GM21737 (cell line): Measurements from ENCODE around the gene UBA3.

Experiments
- ATAC-seq: cut with Tn5 transposase; IDR thresholded peaks from one replicate; pipeline ENCODE4 v1.9.1; 2021; ENCODE audit warnings: mild to moderate bottlenecking, moderate library complexity; ENCODE audit not compliant: unreplicated experiment

The UBA3 gene

DNA sequence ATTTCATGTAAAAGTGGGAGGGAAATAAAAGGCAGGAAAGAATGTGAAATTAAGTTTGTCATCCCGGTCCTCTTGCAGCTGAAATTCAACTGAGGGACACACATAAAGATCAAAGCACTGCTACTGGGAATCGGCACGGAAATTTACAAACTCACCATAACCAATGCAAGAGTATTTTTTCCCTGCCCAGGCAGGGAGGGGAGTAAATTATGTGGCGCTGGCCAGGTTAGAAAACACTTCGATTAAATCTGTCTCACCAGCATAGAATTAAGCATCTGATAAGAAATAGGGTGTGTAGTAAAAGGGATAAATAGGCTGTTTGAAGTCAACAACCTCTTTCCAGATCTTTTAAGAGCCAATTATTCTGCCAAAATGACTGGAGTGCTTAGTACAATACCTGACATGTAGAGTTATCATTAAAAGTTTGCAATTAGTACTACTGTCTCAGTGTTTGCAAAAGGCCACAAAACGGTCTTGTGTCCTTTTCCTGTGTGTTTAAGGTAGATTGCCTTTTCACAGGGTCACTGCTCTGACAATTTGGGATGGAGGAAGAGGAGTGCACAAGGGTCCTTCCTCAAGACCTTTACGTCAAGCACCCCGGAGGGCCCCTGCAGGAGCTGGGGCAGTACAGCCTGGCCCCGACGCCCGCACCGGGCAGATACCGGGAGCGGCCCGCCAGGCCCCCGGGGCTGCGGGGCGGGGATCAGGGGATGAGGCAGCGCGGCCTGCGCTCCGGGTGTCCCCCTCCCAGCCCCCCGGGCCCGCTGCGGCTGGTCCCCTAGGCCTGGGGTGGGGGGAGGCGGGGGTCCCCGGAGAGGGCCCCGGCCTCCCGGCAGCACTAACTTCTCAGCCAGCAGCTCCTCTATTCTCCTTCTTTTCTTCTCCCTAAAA lies 651 bp downstream of the UBA3 start:
- no peak for ATAC-seq

DNA sequence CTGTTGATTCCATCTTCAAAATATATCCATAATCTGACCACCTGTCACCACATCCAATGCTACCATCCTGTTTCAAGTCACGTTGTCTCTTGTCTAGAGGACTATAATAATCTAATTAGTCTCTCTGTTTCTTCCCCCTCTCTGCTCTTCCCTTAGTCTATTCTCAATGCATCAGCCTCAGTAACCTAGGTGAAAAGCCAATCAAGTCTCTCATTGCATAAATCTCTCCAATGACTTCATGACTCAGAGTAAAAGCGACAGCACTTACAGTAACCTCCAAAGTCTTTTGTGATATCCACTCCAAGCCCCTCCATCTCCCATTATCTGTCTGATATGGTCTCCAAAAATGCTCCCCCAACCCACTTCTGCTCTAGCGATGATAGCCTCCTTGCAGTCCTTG lies 7.2 kb downstream of the UBA3 start:
- ATAC-seq, result no peak

DNA sequence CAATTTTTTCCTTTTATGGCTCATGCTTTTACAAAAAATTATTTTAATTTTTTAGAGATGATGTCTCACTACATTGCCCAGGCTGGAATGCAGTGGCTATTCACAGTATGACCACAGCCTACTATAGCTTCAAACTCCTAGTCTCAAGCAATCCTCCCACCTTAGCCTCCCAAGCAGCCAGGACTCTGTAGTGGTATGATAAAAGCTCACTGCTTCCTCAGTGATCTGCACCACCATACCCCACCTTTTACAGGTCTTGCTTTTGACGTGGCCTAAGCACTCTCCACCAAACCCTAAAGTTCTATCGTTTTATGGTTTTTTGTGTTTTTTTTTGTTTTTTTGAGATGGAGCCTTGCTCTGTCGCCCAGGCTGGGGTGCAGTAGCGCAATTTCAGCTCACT lies 14.0 kb downstream of the UBA3 start:
- ATAC-seq, result no peak

DNA sequence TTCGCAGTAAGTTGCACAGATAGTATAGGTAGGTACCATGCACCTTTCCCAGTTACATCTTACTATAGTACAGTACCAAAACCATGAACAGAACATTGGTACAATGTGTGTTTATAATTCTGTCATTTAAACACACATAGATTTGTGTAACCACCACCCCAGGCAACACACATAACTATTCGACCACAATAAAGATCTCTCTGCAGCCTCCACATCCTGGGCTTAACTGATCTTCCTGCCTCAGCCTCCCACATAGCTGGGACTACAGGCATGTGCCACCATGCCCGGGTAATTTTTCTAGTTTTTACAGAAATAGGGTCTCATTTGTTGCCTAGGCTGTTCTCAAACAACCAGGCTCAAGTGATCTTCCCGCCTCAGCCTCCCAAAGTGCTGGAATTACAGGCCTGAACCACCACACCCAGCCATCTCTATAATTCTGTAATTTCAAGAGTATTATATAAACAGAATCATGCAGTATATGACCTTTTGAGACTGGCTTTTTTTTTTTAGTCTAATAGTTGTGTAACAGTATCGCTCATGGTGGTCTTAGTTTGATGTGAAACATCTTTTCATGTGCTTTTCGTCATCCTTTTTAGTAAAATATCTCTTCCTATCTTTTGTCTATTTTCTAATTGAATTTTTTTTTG lies 14.7 kb downstream of the UBA3 start:
- no peak for ATAC-seq

DNA sequence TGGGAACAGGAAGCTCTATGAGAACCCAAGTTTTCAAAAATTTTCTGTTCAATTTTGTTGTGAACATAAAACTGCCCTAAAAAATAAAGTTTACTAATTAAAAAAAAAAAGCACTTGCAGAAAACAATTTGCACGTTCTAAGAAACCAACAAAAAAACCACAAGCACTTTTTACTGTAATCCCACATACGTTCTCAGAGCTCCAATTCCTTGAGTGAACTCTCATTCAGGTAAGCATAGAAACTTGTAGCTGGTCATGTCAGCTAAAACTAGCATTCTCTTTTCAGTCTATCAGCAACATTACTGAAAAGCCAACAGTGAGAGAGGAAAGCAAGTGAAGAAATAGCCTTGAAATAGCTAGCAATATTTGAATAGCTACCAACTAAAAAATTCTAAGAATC lies 16.5 kb downstream of the UBA3 start:
- no peak for ATAC-seq

DNA sequence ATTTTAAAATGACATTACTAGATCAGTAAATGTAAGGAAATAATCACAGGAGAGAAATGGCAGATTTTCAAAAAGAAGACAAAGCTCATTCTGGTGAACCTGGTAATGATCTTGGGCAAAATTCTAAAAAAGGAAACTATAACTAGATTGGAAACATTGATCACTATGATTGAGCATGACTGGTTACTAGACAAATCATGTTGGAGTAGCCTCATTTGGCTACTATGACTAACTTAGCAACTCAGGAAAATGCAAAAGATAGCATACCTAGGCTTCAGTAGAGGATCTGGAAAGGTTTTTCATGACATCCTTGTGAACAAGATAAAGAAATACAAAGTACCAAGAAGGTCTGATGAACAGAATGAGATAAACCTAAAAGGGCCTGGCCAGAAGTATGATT lies 20.5 kb downstream of the UBA3 start:
- ATAC-seq, result no peak

DNA sequence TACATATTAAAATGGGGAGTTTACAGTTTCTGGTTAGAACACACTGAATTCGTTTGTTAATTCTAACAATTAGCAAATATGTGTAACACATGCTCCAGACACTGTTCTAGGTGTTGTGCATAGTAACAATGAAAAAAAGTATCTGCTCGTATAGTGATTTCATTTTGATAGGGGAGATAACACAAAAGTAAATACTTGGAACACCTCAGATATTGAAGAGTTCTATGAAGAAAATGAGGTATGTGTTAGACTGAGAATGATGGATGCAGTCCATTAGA lies 21.3 kb downstream of the UBA3 start:
- no peak for ATAC-seq

DNA sequence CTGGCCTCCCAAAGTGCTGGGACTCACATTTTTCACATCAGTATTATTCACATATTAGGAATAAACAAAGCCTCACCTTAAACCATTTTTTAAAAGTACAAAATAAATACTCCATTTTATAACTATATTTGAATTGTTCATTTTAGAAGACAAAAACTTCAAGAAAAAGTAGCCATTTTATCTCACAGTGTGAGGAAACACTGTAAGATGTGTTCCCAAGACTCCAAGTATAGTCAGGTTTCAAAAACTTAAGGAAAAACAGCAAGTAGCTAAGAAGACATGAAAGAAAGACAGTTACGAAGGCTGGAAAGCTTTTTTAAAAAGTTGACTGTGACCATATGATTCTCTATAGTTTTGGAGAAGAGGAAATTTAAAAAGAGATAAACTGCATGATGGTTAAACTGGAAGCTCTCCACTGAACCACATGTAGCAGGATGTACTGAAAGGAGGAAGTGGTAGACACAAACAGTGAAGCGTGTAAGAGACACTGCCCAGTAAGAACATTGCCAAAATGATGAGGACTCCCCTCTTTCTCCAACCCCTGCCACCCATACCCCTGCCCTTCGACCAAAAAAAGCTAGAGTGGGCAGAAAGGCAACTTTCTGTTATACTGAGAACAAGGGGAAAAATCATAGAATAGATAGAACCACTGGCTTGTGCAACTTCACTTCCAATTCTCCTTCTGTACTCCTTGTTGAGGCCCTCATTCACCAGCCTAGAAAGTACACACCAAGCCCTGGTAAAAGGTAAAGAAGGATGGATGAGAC lies 21.8 kb downstream of the UBA3 start:
- ATAC-seq, result peak; percentile 90

DNA sequence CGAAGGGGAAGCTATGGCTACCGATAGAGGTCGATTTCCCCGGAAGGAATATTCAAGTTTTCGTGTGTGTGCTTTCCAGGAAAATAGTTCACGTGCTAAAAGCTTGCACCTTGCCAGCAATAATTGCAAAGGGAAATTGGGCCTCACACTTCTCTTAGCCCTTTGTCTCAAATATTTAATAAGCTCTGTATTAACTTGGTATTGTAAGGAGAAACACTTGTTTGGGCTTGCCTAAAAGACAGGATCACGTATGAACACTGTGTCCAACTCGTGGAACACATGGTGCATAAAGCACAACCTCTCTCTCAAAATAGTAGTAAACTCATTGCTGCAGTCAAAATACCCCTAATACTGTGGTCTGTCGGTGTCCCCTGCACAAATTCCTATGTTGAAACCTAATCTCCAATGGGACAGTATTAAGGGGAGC lies 27.7 kb downstream of the UBA3 start:
- ATAC-seq, result peak; percentile 2

DNA sequence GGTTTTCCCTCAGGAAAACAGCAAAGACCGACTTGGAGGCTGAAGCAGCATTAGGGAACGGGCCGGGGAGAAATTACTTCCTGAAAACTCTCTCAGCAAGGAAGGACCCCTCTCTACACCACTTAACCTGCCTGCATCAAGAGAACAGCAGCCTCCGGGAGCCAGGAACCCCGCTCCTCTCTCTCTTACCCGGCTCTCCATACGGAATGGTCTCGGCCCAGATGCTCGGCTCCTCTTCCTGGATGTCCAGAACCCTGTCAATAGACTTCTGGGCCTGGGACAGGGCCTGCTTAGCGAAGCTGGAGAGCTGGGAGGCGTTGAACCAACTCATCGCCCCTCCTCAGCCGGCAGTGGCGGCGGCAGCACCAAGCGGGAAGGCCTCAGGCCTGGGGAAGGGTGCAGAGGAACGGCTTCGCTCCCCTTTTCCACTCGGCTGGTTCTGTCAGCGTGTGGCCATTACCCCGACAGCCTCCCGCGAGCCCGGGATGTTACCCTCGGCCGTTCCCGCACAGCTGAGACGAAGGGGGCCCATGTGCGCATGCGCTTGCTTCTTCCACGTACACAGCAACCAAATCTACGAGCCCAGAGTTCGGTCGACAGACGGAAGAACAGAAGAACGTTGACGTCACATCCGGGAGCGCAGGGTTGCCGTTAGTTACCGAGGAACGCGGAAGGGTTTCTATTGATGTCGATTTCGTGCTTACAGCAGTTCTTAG lies 28.3 kb downstream of the UBA3 start, which contains the start of gene TMF1:
TSS of gene TMF1 (minus strand) at position 578 of the 716 bp plus-strand sequence. CDS start at position 331, 247 bp downstream.
- ATAC-seq, result peak; percentile 92

DNA sequence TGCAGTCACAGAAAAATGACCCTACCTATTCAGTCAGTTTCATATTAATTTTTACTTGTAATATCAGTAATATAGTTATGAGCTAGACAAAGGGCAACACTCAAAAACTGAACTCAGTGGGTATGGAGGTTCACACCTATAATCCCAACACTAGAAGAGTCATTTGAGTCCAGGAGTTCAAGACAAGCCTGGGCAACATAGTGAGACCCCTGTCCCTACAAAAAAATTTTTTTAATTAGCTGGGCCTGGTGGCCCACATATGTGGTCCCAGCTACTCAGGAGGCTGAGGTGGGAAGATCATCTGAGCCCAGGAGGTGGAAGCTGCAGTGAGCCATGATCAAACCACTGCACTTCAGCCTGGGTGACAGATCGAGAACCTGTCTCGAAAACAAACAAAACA lies 31.2 kb downstream of the UBA3 start:
- ATAC-seq, result no peak

DNA sequence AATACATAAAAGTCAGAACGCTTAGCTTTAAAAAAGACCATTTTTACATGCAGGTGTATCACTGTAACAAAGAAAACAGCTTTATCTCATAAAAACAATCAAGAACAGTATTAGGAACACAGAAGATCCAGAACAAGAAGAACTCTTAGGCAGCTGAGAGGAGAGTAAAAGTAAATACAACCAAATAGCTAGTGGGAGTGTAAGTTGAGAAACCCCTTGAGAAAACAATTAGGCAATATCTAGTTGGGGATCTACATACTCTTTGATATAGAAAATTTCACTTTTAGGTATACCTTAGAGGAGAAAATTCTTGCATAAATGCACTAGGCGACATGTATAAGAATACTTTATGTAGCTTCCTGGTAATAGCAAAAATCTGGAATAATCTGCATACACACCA lies 35.6 kb downstream of the UBA3 start:
- ATAC-seq, result no peak

DNA sequence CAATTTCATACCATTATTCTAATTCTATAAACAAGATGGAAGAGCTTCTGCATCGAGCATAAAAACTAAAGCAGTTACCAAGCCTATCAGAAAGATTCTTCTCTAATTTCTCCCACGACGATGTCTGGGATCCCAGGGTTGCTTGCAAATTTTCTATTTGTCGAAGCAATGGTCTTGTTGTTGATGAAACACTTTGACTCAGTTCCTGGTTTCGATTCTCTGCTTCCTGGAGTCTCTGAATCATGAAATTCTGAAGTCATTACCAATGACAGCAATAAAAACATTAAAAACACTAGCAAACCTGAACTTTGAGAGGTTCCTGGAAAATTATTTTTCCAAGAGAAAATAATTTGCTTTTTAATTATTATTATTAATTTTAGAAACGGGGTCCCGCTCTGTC lies 46.7 kb downstream of the UBA3 start:
- ATAC-seq, result no peak

DNA sequence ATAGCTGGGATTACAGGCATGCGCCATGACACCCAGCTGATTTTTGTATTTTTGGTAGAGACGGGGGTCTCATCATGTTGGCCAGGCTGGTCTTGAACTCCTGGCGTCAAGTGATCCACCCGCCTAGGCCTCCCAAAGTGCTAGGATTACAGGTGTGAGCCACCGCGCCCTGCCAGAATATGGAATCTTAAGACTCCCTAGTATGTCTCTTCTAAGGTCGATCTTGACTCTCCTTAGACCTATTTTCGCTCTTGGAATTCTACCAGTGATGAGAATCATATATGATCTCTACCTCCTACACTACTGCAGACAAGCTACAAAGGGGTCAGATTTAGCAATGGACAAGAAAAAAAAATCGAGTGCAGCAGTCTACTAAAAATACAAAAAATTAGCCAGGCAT lies 47.4 kb downstream of the UBA3 start:
- ATAC-seq, result no peak

DNA sequence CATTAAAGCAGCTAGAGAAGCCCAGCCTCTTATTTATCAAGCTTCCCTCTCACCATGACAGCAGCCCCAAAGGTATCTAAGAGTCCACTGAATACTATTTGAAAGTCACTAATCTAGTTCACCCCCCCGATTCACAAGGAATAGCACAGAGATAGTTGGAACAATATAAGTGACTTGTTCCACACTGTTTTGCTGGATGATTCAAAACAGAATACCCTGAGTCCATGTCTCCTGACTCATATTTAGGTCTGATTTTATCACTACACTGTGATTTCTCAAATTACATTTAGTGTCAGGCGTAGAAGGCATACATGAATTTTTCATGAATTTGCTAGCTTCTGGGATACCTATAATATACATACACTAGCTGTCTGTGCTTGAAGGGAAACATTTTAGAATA lies 48.0 kb downstream of the UBA3 start:
- no peak for ATAC-seq

DNA sequence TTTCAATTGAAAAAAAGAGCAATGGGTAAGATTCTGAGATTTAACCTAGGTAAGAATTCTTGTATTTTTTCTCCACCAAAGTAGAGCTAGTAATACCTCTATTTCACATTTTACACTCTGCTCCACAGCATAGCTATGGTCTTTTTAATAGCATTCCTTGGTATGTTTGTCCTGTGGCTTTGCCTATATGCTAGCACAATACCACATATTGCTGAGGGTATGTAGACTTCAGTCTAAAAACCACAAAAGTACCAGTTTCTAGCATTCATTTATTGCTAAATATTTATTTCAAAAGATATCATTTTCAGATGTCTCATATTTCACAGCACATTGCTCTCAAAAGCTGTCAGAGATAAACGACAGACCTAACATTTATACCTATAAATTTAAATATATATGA lies 48.5 kb downstream of the UBA3 start:
- ATAC-seq, result no peak

DNA sequence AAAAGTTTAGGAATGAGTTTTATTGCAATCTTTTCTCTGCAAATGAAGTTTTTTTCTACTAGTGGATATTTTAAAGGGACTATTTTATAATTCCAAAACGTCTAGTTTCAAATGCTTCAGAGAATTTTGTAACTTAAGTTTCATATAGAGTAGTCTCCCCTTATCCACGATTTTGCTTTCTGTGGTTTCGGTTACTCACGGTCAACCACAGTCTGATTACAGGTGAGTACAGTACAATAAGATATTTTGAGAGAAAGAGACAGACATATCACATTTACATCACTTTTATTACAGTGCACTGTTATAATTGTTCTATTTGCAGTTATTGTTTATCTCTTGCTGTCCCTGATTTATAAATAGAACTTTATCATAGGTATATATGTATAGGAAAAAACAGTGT lies 59.3 kb downstream of the UBA3 start:
- ATAC-seq, result no peak

DNA sequence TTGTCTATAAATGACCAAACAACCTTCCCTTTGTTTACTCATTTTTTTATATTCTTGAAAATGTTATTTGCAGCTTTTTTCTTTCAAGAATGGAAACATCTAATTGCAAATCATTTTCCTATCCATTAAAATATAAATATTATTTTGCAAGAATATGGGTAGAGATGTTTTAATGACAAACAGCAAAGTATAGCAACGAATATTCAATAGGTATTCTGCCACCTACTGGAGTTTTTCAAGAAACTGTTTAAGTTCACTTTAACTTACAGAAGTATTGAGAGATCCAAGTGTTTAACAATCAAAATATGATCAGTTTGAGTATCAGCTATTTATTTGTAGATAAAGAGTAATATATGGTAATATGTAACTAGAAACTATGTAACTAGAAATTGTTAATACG lies 59.7 kb downstream of the UBA3 start:
- ATAC-seq, result no peak

DNA sequence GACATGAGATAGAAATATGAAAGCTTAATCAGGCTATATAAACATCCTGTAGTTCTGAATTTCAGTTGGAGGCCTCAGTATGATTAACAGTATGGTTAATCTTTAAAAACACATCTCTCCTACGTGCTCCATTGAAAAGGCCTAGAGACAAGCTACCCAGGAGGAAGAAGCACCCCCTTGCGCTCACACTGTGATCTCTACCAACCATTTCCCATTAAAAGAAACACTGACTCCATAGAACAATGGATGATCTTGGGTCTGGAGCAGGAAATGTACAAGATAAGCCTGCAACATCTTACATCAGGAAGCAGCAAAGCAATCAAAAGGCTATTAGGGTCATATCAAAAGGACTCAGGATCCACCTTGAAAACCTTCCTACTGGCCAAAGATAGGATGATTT lies 63.3 kb downstream of the UBA3 start:
- no peak for ATAC-seq

DNA sequence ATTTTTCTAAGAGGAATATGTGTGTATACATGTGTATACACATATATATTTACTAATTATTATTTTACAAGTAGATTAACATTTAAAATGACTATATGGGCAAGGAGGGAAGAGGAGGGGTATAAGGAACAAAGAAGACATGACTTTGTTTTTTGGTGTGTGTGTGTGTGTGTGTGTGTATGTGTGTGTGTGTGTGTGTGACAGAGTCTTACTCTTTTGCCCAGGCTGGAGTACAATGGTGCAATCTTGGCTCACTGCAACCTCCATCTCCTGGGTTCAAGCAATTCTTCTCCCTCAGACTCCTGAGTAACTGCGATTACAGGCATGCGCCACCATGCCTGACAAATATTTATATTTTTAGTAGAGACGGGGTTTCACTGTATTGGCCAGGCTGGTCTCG lies 64.1 kb downstream of the UBA3 start:
- ATAC-seq, result no peak

DNA sequence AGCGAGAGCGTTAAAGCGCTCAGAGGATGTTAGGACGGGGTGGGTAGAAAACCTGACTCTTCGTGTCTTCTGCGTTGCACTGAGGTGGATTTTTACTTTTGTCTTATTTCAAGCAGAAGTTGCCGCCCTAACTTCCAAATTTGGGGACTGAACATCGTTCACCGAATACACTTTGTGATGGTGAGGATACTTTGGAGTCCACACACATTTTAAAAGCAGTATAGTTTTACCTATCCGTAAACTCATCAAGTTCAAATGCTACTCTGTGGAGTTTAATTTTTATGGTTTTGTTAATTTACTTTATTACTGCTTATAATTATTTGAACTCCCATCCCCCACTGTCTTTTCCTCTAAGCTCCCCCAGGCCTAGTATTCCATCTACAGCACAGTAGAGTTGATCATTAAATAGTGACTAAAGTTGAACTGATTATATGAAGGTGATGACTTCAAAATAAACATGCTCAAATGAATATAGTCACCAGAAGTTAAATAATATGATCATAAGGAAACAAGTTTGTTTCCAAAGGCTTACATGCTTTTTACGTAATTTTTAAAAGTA lies 66.1 kb downstream of the UBA3 start:
- no peak for ATAC-seq
